Activated CD4-positive, alpha-beta memory T cell treated with anti-CD3 and anti-CD28 coated beads for 36 hours (primary cell): Measurements from ENCODE around the gene SLC22A17. TPM values are rescaled to one million over a fixed set of nuclear protein-coding genes. Genes with fewer than 3 reads are reported as not detected.
"Not testable (repeated sequence)": the region's sequence is repeated elsewhere in the genome, so short reads cannot be mapped to it uniquely, and the experiment has no call there.

Experiments used
- CTCF ChIA-PET: fragments of 350-600 bp; sonication (Branson Sonifier 250); formaldehyde crosslinking; loops from one replicate; lab custom pipeline; 2021; ENCODE audit warnings: antibody characterized with exemption, inconsistent platforms; lab: Charles Lee
- POLR2A ChIA-PET: fragments of 350-600 bp; sonication (Branson Sonifier 250); formaldehyde crosslinking; loops from one replicate; lab custom pipeline; 2021; ENCODE audit warnings: antibody characterized with exemption; lab: Charles Lee
- DNase-seq: peaks from one replicate; pipeline ENCODE4 v3.0.0-alpha.2; 2020
- H3K27ac Mint-ChIP-seq: one replicate; pipeline ENCODE4 v1.8.0; 2021; ENCODE audit warnings: mixed read lengths
- H3K27me3 Mint-ChIP-seq: one replicate; pipeline ENCODE4 v1.8.0; 2021; ENCODE audit warnings: mixed read lengths
- H3K36me3 Mint-ChIP-seq: one replicate; pipeline ENCODE4 v1.8.0; 2021; ENCODE audit warnings: mixed read lengths
- H3K4me1 Mint-ChIP-seq: one replicate; pipeline ENCODE4 v1.8.0; 2021; ENCODE audit warnings: low read depth, mixed read lengths
- H3K4me3 Mint-ChIP-seq: one replicate; pipeline ENCODE4 v1.8.0; 2021; ENCODE audit warnings: mild to moderate bottlenecking, mixed read lengths
- H3K9me3 Mint-ChIP-seq: one replicate; pipeline ENCODE4 v1.8.0; 2021; ENCODE audit warnings: mixed read lengths
- intact Hi-C: fragments of 100-400 bp; cut with micrococcal nuclease; formaldehyde crosslinking; loops from one replicate; pipeline ENCODE4 v1.15.1; 2023
- total RNA-seq, 2 experiments: library from RNA; stranded (reverse); gene quantifications; one replicate each; pipeline ENCODE4 v1.2.3, GENCODE V29; 2021

SLC22A17 gene
- 1 to 10 TPM; 4.4 to 4.8 TPM for total RNA-seq

DNA sequence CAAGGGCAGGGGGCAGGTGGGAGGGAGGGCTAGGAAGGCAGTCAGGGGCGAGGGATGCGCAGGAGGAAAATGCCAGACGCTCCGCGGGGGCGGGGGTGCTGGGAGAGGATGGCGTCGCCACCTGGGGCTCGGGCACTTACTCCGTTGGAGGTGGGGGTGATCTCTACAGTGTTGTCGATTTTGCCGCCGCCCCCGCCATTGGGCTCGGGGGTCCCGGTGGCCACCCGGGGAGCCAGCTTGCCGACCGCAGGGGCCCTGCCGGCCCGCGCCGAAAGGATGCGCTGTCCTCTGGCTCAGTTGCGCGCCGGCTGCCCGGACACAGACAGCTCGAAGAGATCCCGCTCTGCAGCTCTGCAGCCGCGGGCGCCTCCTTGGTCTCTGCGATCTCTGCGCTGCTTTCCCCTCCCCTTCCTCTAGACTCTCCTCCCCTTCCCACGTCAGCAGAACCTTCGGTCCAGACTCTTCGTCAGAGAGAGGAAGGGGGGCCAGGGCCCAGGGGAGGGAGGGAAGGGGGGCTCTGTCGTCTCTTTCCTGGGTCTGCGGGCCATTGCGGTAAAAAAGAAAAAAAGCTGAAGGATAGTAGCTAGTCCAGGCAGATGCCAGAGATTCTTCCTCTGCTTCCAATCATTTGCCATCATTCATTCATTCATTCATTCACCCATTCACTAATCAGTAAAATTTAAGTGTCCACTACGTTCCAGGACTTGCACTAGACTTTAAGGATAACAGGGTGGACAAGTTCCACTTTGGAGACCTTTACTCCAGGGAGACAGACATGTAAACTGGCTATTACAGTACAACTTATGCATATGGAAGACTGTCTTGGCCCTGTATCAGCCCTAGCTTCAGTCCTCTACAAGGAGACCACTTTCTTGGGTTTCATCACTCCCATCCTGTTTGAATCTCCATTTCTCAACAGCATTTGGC, at the start of gene SLC22A17:
TSS of gene SLC22A17 (minus strand) at position 382 of the 927 bp plus-strand sequence.
- Mint-ChIP-seq H3K9me3 (no peaks in the 10 kb centered on the region), H3K27me3 (peaks cover 30% of the 10 kb centered on the region), H3K36me3 (peaks cover 2% of the 10 kb centered on the region), H3K27ac (no peak within 1 kb of the TSS), H3K4me1 (peaks cover 5% of the 10 kb centered on the region), H3K4me3 (peak within 1 kb of the TSS; percentile 61)
- DNase-seq, result peak; percentile 68
- ChIA-PET CTCF (interaction anchor here (0.5 to 1.1 kb wide), 7 partner anchors 9 to 945 kb away, joined by 3 to 6 read pairs (median 3); no protein-coding TSS in a partner anchor), POLR2A (no interaction called here)
- intact Hi-C loops, result no loop called here

DNA sequence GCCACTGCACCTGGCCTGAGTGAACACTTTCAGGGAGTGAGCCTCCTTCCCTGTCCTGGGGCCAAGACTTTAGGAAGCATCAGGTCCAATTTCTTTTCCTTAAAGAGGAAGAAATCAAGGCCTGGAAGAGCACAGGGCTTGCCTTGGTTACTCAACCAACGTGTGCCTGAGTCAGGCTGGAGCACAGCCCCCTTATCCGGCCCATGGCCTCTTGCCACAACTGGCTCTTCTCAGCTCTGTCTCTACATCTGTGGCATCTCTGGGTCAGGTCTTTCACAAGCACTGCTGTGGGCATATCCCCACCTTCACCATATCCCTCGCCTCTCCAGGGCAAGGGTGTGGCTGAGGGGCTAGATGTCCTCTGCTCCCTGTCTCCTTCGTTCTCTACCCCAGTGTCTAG, 48.6 kb upstream of the SLC22A17 start:
- Mint-ChIP-seq H3K27me3 (no peaks in the 10 kb centered on the region), H3K9me3 (no peaks in the 10 kb centered on the region), H3K27ac (no peak overlapping the region), H3K4me3 (no peak overlapping the region), H3K4me1 (no peaks in the 10 kb centered on the region), H3K36me3 (no peaks in the 10 kb centered on the region)
- intact Hi-C loops, result no loop called here
- DNase-seq, result no peak
- CTCF ChIA-PET, result no interaction called here
- POLR2A ChIA-PET, result no interaction called here

DNA sequence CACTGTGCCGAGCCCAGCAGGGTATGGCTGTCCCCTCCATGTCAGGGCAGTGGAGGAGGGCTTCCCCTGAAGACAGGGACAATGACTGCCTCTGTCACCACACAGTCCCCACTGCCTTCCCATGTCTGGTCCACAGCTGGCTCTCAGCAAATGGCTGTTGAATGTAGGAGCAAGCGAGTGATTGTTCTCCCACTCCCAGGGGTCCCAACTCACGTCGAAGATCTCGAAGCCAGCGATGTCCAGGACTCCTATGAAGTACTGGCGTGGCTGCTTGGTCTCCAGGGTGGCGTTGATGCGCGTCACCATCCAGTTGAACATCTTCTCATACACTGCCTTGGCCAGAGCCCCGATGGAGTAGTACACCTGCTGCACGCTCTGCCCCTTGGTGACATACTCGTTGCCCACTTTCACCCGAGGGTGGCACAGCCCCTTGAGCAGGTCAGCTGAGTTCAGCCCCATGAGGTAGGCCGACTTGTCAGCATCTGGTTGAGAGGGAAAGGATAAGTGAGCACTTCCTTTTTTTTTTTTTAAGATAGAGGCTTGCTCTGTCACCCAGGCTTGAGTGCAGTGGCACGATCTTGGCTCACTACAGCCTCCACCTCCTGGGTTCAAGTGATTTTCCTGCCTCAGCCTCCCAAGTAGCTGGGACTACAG, 47.9 kb upstream of the SLC22A17 start:
- H3K4me3 Mint-ChIP-seq, H3K36me3 Mint-ChIP-seq, DNase-seq, POLR2A ChIA-PET, H3K27ac Mint-ChIP-seq, H3K4me1 Mint-ChIP-seq, H3K27me3 Mint-ChIP-seq, H3K9me3 Mint-ChIP-seq, intact Hi-C loops: not testable (repeated sequence)
- CTCF ChIA-PET, result interaction anchor here (0.6 kb wide), 1 partner anchor 15 kb away, joined by 3 read pairs; no protein-coding TSS in a partner anchor

DNA sequence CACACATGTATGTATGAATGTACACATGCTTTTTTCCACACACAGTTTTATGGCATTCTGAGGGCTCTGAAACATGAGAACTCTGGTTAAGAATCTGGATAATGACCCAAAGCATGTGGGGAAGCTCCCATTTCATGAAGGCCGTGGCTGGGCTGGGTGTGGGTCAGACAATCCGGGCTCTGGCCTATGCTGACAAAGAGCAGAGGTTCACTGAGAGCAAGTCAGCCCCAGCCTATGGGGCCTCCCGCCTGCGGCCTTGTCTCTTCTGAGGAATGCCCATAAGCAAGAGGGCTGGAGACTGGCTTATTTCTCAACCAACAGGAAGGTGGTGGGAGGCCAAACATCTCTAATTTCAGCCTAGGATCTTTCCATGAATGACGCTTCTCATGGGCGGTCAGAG, 46.9 kb upstream of the SLC22A17 start:
- no peak for DNase-seq
- Mint-ChIP-seq H3K9me3 (no peaks in the 10 kb centered on the region), H3K4me3 (no peak overlapping the region), H3K4me1 (no peaks in the 10 kb centered on the region), H3K36me3 (no peaks in the 10 kb centered on the region), H3K27ac (no peak overlapping the region), H3K27me3 (no peaks in the 10 kb centered on the region)
- ChIA-PET CTCF (no interaction called here), POLR2A (interaction anchor here (0.6 kb wide), 1 partner anchor 45 kb away, joined by 3 read pairs; no protein-coding TSS in a partner anchor)
- intact Hi-C loops, result no loop called here

DNA sequence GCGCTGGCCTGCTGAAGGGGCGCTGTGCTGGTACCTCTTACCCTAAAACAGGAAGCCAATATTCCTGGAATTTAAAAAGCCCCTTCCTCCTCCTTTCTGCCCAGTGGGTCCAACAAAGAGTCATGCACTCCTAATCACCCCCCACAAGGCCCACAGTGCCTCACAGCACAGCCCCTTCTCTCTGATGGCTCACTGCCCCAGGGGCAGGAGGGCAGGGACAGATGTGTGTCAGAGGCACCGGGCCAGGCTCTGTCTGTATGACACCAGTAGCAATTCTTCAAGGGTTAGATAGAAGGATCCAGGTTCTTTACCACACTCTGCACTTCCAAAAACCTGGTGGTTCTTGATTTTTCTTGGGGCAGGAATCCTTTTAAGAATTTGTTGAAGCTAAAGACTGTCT, 46.4 kb upstream of the SLC22A17 start:
- Mint-ChIP-seq H3K9me3 (no peaks in the 10 kb centered on the region), H3K27ac (no peak overlapping the region), H3K4me3 (no peak overlapping the region), H3K36me3 (no peaks in the 10 kb centered on the region), H3K4me1 (no peaks in the 10 kb centered on the region), H3K27me3 (no peaks in the 10 kb centered on the region)
- ChIA-PET CTCF (interaction anchor here (0.5 kb wide), 1 partner anchor 68 kb away, joined by 3 read pairs; no protein-coding TSS in a partner anchor), POLR2A (interaction anchor here (0.6 kb wide), 1 partner anchor 46 kb away, joined by 3 read pairs; no protein-coding TSS in a partner anchor)
- DNase-seq, result no peak
- intact Hi-C loops, result no loop called here

DNA sequence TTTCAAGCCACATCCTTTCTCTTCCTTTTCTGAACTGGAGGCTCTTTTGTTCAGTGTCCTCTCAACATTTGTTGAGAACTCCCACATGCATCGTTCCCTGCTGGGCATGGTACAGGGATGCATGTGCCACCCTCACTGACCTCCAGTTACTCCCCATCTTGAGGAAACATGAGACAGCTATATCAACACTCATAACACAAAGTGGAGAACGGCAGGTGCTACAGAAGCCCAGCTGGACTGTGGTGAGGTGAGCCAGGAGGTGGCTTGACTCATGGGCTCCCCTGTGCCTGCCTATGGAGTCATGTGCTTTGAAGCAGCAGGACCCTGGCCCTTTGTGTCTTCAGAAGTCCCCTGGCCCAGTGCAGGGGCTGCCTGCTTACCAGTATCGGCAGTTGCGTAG, 45.7 kb upstream of the SLC22A17 start:
- H3K27ac Mint-ChIP-seq, result no peak overlapping the region
- CTCF ChIA-PET, result no interaction called here
- H3K9me3 Mint-ChIP-seq, result no peaks in the 10 kb centered on the region
- POLR2A ChIA-PET, result no interaction called here
- H3K4me1 Mint-ChIP-seq, result no peaks in the 10 kb centered on the region
- DNase-seq, result no peak
- no peak overlapping the region for H3K4me3 Mint-ChIP-seq
- H3K36me3 Mint-ChIP-seq, result no peaks in the 10 kb centered on the region
- no peaks in the 10 kb centered on the region for H3K27me3 Mint-ChIP-seq
- intact Hi-C loops, result no loop called here

DNA sequence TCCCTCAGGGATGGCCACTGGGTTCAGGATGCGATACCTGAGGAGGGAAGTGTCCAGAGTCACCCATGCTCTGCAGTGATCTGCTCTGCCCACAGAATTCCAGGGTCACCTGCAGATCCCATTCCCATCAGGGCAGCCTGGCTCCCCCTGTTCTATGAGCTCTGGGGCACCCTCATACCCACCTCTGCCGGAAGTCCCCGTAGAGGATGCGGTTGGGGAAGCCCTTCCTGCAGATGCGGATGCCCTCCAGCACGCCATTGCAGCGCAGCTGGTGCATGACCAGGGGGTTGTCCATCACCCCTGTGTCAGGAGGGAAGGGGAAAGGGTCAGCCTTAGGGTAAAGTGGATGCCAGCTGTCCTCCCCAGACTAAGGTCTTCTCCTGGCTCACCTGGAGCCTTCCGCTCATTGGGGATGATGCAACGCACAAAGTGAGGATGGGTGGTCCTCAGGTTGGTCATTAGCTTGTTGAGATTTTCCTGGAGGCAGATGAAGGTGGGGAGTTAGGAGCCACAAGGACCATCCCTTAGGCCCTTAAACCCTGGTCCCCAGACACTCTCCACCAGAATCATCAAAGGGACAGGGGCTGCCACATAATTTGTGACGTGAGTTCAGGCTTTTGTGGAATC, 44.2 kb upstream of the SLC22A17 start:
- H3K27me3 Mint-ChIP-seq, result no peaks in the 10 kb centered on the region
- no peaks in the 10 kb centered on the region for H3K9me3 Mint-ChIP-seq
- ChIA-PET POLR2A (no interaction called here), CTCF (no interaction called here)
- no peaks in the 10 kb centered on the region for H3K36me3 Mint-ChIP-seq
- no peak for DNase-seq
- intact Hi-C loops, result no loop called here
- H3K4me1 Mint-ChIP-seq, result no peaks in the 10 kb centered on the region
- no peak overlapping the region for H3K4me3 Mint-ChIP-seq
- H3K27ac Mint-ChIP-seq, result no peak overlapping the region

DNA sequence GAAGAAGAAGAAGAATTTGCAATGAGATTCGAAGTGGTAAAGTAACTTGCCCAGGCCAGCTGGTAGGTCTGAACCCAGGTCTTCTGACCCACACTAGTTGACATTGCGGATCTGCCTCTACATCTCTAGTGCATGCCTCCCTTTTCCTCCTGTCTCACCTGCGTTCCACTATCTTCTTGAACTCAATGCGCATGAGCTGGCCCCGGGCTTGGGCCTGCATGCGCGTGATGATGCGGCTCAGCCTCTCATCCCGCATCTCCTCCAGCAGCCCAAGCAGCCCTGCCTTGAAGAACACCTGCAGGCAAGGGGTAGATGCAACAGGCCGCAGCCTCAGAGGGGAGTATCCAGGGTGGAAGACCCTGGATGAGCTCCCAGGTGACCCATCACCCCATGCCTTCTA, 43.4 kb upstream of the SLC22A17 start:
- no peaks in the 10 kb centered on the region for H3K4me1 Mint-ChIP-seq
- no peak overlapping the region for H3K27ac Mint-ChIP-seq
- H3K36me3 Mint-ChIP-seq, result no peaks in the 10 kb centered on the region
- H3K27me3 Mint-ChIP-seq, result no peaks in the 10 kb centered on the region
- CTCF ChIA-PET, result no interaction called here
- no peak for DNase-seq
- H3K4me3 Mint-ChIP-seq, result no peak overlapping the region
- H3K9me3 Mint-ChIP-seq, result no peaks in the 10 kb centered on the region
- intact Hi-C loops, result no loop called here
- POLR2A ChIA-PET, result no interaction called here

DNA sequence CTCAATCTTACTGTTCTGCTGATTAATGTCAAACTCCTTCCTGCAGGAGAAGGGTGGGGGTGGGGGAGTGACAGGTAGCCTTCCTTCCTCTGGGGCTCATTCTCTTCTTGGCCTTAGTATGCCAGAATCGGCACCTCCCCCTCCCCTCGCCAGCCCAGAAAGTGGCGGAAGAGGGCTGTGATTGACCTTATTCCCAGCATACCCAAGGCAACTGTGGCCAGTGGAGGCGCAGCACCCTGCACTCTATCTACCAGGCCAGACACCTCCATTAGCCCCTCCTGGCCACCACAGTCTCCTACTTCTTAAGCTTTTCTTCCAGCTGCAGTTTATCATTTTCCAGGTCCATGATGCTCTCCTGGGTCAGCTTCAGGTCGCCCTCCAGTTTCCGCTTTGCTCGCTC, 39.9 kb upstream of the SLC22A17 start:
- POLR2A ChIA-PET, result no interaction called here
- DNase-seq, result no peak
- H3K27ac Mint-ChIP-seq, result no peak overlapping the region
- H3K4me1 Mint-ChIP-seq, result no peaks in the 10 kb centered on the region
- intact Hi-C loops, result no loop called here
- no peaks in the 10 kb centered on the region for H3K36me3 Mint-ChIP-seq
- CTCF ChIA-PET, result interaction anchor here (0.8 to 2.5 kb wide), 3 partner anchors 12 to 272 kb away, joined by 4 to 11 read pairs (median 7); no protein-coding TSS in a partner anchor
- peaks cover 2% of the 10 kb centered on the region for H3K27me3 Mint-ChIP-seq
- H3K4me3 Mint-ChIP-seq, result no peak overlapping the region
- no peaks in the 10 kb centered on the region for H3K9me3 Mint-ChIP-seq

DNA sequence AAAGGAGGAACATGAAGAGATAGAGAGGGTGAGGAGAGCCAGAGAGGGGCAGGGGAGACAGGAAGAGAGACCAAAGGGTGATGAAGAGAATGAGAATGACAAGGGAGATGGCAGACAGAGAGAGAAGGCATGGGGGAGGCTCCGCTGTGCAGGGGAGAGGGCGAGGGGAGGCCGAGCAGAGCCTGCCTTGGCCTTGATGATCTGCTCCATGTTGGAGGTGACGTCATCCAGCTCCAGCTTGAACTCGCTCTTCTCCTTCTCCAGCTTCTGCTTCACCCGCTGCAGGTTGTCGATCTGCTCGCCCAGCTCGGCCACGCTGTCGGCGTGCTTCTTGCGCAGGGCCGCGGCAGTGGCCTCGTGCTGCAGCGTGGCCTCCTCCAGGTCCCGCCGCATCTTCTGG, 37.2 kb upstream of the SLC22A17 start:
- CTCF ChIA-PET, result interaction anchor here (1.9 kb wide), 1 partner anchor 10 kb away, joined by 8 read pairs; no protein-coding TSS in a partner anchor
- H3K4me1 Mint-ChIP-seq, intact Hi-C loops, DNase-seq, H3K4me3 Mint-ChIP-seq, H3K9me3 Mint-ChIP-seq, H3K27me3 Mint-ChIP-seq, H3K36me3 Mint-ChIP-seq, H3K27ac Mint-ChIP-seq, POLR2A ChIA-PET: not testable (repeated sequence)

DNA sequence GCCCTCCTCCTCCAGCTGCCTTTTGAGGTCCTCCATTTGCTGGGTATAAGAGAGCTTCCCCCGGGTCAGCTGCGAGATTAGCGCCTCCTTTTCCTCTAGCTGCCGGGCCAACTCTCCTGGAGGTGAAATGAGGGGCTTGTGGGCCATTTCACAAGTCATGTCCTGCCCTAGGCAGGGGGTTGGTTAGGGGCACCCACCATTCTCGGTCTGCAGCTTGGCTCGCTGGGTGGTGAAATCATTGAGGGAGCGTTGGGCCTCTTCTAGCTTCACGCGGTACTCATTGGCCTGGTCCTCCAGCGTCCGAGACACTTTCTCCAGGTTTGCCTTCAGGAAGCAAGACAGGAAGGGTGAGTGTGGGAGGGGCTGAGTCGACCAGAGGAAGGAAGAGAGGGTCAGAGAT, 36.7 kb upstream of the SLC22A17 start:
- DNase-seq, result no peak
- H3K27ac Mint-ChIP-seq, result no peak overlapping the region
- POLR2A ChIA-PET, result interaction anchor here (0.5 kb wide), 1 partner anchor 291 kb away, joined by 6 read pairs; no protein-coding TSS in a partner anchor
- no peaks in the 10 kb centered on the region for H3K9me3 Mint-ChIP-seq
- H3K4me1 Mint-ChIP-seq, result no peaks in the 10 kb centered on the region
- H3K4me3 Mint-ChIP-seq, result no peak overlapping the region
- intact Hi-C loops, result no loop called here
- CTCF ChIA-PET, result interaction anchor here (1.0 to 1.9 kb wide), 2 partner anchors 9 to 268 kb away, joined by 3 to 8 read pairs; no protein-coding TSS in a partner anchor
- no peaks in the 10 kb centered on the region for H3K36me3 Mint-ChIP-seq
- H3K27me3 Mint-ChIP-seq, result peaks cover 2% of the 10 kb centered on the region
